K562 (cell line): ENCODE data around the gene NAIF1. TPM values are rescaled to one million over a fixed set of nuclear protein-coding genes. Genes with fewer than 3 reads are reported as not detected.
A peak's percentile ranks its signal among the peaks of the same experiment; 100 is the strongest.

Source experiments
- ATAC-seq: fragments of 200-7000 bp; cut with Tn5 transposase; 3 replicates; pipeline ENCODE4 v1.9.1; 2020; ENCODE audit warnings: moderate library complexity
- BruUV-seq: library from RNA; stranded (reverse); fragments of 400-500 nt; replicated peaks from 2 replicates; lab custom pipeline; 2021; lab: Mats Ljungman, UMichigan
- CTCF ChIA-PET: fragments of 300-600 bp; formaldehyde crosslinking; extraction: SDS; loops from one replicate; lab custom pipeline; 2021; ENCODE audit warnings: low intra/inter-chr PET ratio; lab: Yijun Ruan, JAX
- POLR2A ChIA-PET: fragments of 300-600, 350-650 bp; sonication (Branson Sonifier 250); formaldehyde crosslinking; extraction: SDS; loops from one replicate; lab custom pipeline; 2021; ENCODE audit warnings: antibody characterized with exemption, inconsistent platforms; lab: Yijun Ruan, JAX
- DNase-seq, 4 experiments: peaks; one replicate each; pipeline versions ENCODE4 v3.0.0 to v3.0.0-alpha.2; 2011 to 2018; ENCODE audit warnings: low spot score in 3 of 4, mixed read lengths in 3 of 4; ENCODE audit errors: extremely low read depth in 1 of 4
- FAIRE-seq: peaks from 2 replicates; lab custom pipeline; 2011; peaks lifted over from hg19 to GRCh38; lab: Jason Lieb, UNC
- H2AFZ ChIP-seq: 2 replicates; pipeline ENCODE4 v1.6.0; 2011; ENCODE audit warnings: low read depth, low read length, control low read depth, inconsistent platforms
- H3K27ac ChIP-seq: fragments of 200-600 bp; 3 replicates; pipeline ENCODE4 v1.8.0; 2011; ENCODE audit warnings: low read depth, mild to moderate bottlenecking, control low read depth, inconsistent platforms, low read length, moderate library complexity, mixed read lengths; ENCODE audit errors: extremely low read depth
- H3K27me3 ChIP-seq, 2 experiments: fragments of 300-600 bp in 1 of 2; 2 replicates in 1 of 2; 3 replicates in 1 of 2; pipeline versions ENCODE4 v1.6.0 to v1.8.0; 2011; ENCODE audit warnings: inconsistent platforms in 2 of 2, low read length in 2 of 2, mild to moderate bottlenecking in 1 of 2, mixed read lengths in 1 of 2, moderate library complexity in 1 of 2; ENCODE audit not compliant: control insufficient read depth in 2 of 2, insufficient read depth in 2 of 2
- H3K36me3 ChIP-seq: fragments of 300-600 bp; 3 replicates; pipeline ENCODE4 v1.8.0; 2011; ENCODE audit warnings: mild to moderate bottlenecking, low read length, inconsistent platforms; ENCODE audit not compliant: control insufficient read depth, insufficient read depth
- H3K4me1 ChIP-seq, 2 experiments: fragments of 200-600 bp in 1 of 2; replicated peaks in 1 of 2; 2 replicates in 1 of 2; 3 replicates in 1 of 2; pipeline versions ENCODE4 v1.5.1 to v1.8.0; 2011; ENCODE audit warnings: inconsistent platforms in 2 of 2, low read length in 2 of 2, mild to moderate bottlenecking in 1 of 2, mixed read lengths in 1 of 2, moderate library complexity in 1 of 2; ENCODE audit not compliant: control insufficient read depth in 2 of 2, insufficient read depth in 2 of 2
- H3K4me2 ChIP-seq: 2 replicates; pipeline ENCODE4 v1.6.1; 2011; ENCODE audit warnings: low read length, control low read depth, inconsistent platforms, mixed read lengths; ENCODE audit not compliant: insufficient read depth
- H3K4me3 ChIP-seq: fragments of 200-600 bp; sonication (generic), shearing (Covaris generic); 2 replicates; pipeline ENCODE4 v1.5.1; 2016; ENCODE audit warnings: control low read depth, inconsistent platforms
- H3K79me2 ChIP-seq: fragments of 200-600 bp; 3 replicates; pipeline ENCODE4 v1.8.0; 2011; ENCODE audit warnings: low read length, inconsistent platforms; ENCODE audit not compliant: control insufficient read depth, insufficient read depth
- H3K9ac ChIP-seq, 2 experiments: 2 replicates each; pipeline versions ENCODE4 v1.6.0 to v1.6.1; 2011; ENCODE audit warnings: low read depth in 2 of 2, low read length in 2 of 2, control low read depth in 1 of 2, inconsistent platforms in 1 of 2, mild to moderate bottlenecking in 1 of 2, mixed read lengths in 1 of 2; ENCODE audit not compliant: insufficient read depth in 1 of 2
- H3K9me1 ChIP-seq: one replicate; pipeline ENCODE4 v1.6.0; 2011; ENCODE audit warnings: inconsistent platforms, mild to moderate bottlenecking, low read length, moderate library complexity; ENCODE audit not compliant: control insufficient read depth, insufficient read depth
- H3K9me3 ChIP-seq: replicated peaks from 2 replicates; pipeline ENCODE4 v1.5.1; 2011; ENCODE audit warnings: low read depth, low read length, inconsistent platforms; ENCODE audit not compliant: control insufficient read depth, insufficient read depth
- H4K20me1 ChIP-seq: replicated peaks from 2 replicates; pipeline ENCODE4 v1.6.1; 2011; ENCODE audit warnings: low read length, inconsistent platforms, mixed read lengths; ENCODE audit not compliant: control insufficient read depth, insufficient read depth
- SMAD3 ChIP-seq: fragments of 450-650 bp; formaldehyde crosslinking; conservative IDR thresholded peaks from 2 replicates; pipeline ENCODE4 v1.4.0; 2020; ENCODE audit warnings: mild to moderate bottlenecking
- WGBS: fragments of 100-300 bp; shearing (Covaris generic); methylation state at CpG from one replicate; pipeline ENCODE4 v1.1.6; 2016; ENCODE audit warnings: low coverage, mixed read lengths; ENCODE audit not compliant: insufficient coverage; ENCODE audit errors: missing lambda C conversion rate; 5-methylcytosine and 5-hydroxymethylcytosine counted together
- in situ Hi-C: fragments of 300-500 bp; cut with MboI; formaldehyde crosslinking; loops from 4 replicates; pipeline ENCODE4 v1.15.0; 2018; ENCODE audit warnings: inconsistent platforms, mixed read lengths
- intact Hi-C: fragments of 100-400 bp; cut with micrococcal nuclease; formaldehyde crosslinking; loops from 2 replicates; pipeline ENCODE4 v1.14.2; 2022
- polyA plus RNA-seq, 8 experiments: library from polyadenylated mRNA; depleted of rRNA in 4 of 8; stranded (reverse) in 5 of 8; unstranded in 3 of 8; fragments of >200 nt; fragmentation: Nextera tagmentation in 2 of 8; fragmentation: Illumina TruSeq in 1 of 8; extraction: Ambion mirVana in 2 of 8; extraction: Trizol in 1 of 8; gene quantifications; 2 replicates each; pipeline versions ENCODE4 v1.2.1 to v1.2.3, GENCODE V29; 2011 to 2014; ENCODE audit warnings: inconsistent platforms in 1 of 8, missing spikeins in 1 of 8
- total RNA-seq, 7 experiments: library from RNA; depleted of rRNA in 6 of 7; stranded (reverse); fragments of >200 nt in 6 of 7; fragmentation: Illumina TruSeq in 2 of 7; extraction: Trizol in 2 of 7; gene quantifications; 2 replicates each; pipeline versions ENCODE4 v1.2.1 to v1.2.3, GENCODE V29; 2011 to 2021; ENCODE audit warnings: low replicate concordance in 1 of 7
- TF ChIP-seq, protein P1 (sequence below): fragments of 450-650 bp; IDR thresholded peaks from 2 replicates; pipeline ENCODE4 v1.6.1; 2016; ENCODE audit warnings: antibody characterized with exemption

NAIF1 gene
- total and polyA plus RNA-seq, 9 of the 15 experiments (the other 6 are each of a cell fraction or from before 2014, with no cell fraction given), result 4.8 to 26.6 (median 17.2) TPM

DNA sequence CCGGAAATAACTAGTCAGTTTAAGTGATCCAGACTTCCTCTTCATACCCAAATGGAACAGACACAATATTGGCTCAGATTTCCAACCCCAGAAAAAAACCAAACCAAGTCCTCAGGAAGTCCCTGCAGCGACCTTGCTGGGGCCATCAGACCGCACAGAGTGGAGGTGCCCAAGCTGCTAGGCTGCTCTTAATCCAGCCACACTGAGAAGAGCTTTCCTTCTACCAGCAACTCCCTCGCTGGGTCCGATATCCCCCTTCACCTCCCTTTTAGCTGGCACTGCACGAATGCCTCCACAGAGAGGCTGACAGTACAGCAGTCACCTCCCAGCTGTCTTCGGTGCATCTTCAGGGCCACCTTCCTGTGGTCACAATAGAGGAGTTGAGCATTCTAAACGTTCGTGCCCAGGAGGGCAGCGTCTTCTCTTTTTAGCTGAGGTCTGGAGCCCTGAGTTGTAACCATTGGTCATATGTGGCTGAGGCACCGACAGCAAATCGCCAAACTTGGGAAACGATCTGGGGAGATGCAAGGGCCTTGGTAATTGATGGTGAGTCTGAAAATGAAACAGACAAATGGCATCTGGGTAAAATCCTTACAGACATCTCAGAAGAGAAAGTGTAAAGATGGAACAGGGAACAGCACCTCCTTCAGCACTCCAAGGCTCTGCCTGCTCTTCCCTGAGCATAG lies 5.7 kb downstream of the NAIF1 start:
- Histone ChIP-seq H2AFZ (no peak overlapping the region), H3K36me3 (peaks cover 38% of the 10 kb centered on the region), H3K27ac (no peak overlapping the region), H3K27me3 (no peaks in the 10 kb centered on the region), H3K4me2 (no peak overlapping the region), H3K9ac (peak overlapping the region in 1 of 2 experiments; percentile 42; a peak in 1 of 4 replicates), H3K4me1 (peaks cover 18 to 29% of the 10 kb centered on the region in 2 experiments; a peak in 4 of 5 replicates), H3K79me2 (peaks cover 29% of the 10 kb centered on the region), H4K20me1 (no peaks in the 10 kb centered on the region), H3K9me3 (no peaks in the 10 kb centered on the region), H3K9me1 (no peaks in the 10 kb centered on the region), H3K4me3 (no peak overlapping the region)
- no peak for ATAC-seq
- no peak for DNase-seq
- ChIA-PET CTCF (no interaction called here), POLR2A (interaction anchor here (0.6 to 1.6 kb wide), 3 partner anchors 10 to 51 kb away, joined by 3 to 7 read pairs (median 3); no protein-coding TSS in a partner anchor)
- TF ChIP-seq SMAD3, result no peak
- TF ChIP-seq, protein P1, sequence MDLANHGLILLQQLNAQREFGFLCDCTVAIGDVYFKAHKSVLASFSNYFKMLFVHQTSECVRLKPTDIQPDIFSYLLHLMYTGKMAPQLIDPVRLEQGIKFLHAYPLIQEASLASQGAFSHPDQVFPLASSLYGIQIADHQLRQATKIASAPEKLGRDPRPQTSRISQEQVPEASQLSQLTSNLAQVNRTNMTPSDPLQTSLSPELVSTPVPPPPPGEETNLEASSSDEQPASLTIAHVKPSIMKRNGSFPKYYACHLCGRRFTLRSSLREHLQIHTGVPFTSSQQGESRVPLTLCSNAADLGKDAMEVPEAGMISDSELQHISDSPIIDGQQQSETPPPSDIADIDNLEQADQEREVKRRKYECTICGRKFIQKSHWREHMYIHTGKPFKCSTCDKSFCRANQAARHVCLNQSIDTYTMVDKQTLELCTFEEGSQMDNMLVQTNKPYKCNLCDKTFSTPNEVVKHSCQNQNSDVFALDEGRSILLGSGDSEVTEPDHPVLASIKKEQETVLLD, result no peak
- intact Hi-C loops (no loop called here), in situ Hi-C loops (no loop called here)
- FAIRE-seq, result no peak
- no TSS peak for BruUV-seq
- 86% methylated on average over 13 of the region's 13 CpGs for WGBS
